Erythroblast (primary cell): ENCODE data around the gene BPIFB6.

Source experiments
- DNase-seq, 2 experiments: peaks; one replicate each; lab custom pipeline; 2025; lab: John Stamatoyannopoulos, UW
- GATA1 ChIP-seq: IDR thresholded peaks from 2 replicates; pipeline ENCODE4 v1.6.1; 2011; ENCODE audit warnings: low read depth, mild to moderate bottlenecking, control low read depth, low read length, moderate library complexity
- POLR2A ChIP-seq: IDR thresholded peaks from 2 replicates; pipeline ENCODE4 v1.6.1; 2011; ENCODE audit warnings: mild to moderate bottlenecking, low read length

BPIFB6 gene

DNA sequence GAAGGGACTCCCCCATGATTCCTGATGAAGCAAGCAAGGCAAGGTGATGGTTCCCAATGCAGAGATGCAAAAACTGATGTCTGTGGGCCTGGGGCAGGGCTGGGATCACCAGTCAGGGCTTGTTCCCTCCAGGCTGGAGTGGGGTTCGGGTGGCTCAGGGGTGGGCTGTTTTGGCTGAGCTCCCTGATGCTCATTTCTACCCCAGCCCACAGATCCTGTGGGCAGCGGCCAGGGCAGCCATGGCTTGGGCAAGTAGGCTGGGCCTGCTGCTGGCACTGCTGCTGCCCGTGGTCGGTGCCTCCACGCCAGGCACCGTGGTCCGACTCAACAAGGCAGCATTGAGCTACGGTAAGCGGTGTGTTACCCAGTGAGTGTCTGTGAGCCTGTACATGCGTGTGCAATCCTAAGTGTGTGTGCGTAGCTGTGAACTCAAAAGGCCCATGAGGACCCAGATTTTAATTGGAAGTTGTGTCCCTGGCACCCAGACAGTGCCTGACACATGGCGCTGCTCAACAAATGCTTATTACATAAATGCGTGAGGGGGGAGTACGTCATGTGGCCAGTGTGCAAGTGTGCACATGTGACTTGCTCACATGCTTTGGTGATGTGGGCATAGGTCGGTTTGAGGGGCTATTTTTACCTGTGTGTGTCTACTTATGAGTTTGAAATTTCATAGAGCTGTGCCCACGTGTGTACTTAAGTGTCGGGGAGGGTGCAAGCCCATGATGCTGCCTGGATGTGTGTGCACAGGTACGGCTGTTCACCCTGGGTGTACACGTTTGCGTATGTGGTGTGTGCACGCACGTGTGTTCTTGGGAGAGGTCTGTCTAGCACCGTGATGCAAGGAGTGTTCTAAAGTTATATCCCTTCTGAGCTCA lies 22.9 kb upstream of the BPIFB6 start:
- TF ChIP-seq POLR2A (no peak), GATA1 (no peak)
- no peak for DNase-seq

DNA sequence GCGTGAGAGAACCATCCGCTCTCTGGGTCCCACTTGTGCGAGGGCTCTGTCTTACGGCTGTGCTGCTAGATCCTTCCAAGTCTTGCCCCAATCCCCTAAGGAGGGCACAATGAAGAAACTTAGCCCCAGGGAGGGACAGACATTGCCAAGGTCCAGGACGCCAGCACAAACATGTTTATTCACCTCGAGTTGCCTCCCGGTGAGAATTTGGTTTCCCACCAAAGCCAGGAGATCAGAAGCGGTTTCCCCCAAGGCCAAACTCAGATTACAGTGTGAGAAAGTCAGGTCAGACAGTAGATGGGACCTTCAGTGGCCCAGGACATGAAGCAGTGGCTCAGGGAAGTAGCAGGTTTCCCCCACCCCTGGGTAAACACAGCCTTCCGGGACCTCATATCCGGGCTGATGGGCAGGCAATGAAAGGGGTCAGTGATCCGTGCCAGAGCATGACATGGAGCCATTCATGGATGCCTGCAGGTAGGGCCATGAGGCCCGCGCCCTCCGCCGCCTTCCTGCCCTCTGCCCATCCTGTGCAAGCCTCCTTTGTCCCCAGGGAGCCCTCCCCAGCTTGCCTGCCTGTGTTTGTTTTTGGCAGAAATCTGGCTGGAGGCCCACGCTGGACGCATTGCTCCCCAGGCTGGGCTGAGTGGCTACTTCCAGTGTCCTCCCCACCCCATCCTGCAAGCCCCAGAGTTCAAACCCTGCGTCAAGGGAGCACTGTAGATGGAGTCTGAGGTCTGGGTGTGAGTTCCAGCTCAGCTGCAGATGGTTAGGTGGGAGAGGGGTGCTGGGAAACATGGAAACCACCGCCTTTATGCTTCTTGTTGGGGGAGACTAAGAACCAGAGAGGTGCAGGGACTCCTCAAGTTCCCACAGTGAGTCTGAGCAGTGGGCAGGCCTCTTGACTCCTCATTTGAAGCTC lies 22.0 kb upstream of the BPIFB6 start:
- no peak for DNase-seq
- TF ChIP-seq POLR2A (no peak), GATA1 (no peak)

DNA sequence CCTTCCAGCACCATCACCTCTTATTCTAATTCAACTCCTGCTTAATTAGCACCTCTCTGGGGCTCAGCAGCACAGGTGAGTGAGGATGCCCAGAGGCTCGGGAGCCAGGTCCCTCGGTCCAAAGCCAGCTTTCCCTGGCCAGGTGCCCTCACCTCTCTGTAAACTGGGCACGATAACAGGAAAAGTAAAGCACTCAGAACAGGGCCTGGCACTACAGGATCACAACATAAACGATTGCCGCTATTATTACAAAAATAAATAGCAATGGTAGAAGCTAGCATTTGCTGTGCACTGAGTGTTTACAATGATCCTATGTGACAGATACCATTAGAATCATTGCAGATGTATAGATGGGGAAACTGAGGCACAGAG lies 21.3 kb upstream of the BPIFB6 start:
- DNase-seq: no peak
- TF ChIP-seq GATA1 (no peak), POLR2A (no peak)

DNA sequence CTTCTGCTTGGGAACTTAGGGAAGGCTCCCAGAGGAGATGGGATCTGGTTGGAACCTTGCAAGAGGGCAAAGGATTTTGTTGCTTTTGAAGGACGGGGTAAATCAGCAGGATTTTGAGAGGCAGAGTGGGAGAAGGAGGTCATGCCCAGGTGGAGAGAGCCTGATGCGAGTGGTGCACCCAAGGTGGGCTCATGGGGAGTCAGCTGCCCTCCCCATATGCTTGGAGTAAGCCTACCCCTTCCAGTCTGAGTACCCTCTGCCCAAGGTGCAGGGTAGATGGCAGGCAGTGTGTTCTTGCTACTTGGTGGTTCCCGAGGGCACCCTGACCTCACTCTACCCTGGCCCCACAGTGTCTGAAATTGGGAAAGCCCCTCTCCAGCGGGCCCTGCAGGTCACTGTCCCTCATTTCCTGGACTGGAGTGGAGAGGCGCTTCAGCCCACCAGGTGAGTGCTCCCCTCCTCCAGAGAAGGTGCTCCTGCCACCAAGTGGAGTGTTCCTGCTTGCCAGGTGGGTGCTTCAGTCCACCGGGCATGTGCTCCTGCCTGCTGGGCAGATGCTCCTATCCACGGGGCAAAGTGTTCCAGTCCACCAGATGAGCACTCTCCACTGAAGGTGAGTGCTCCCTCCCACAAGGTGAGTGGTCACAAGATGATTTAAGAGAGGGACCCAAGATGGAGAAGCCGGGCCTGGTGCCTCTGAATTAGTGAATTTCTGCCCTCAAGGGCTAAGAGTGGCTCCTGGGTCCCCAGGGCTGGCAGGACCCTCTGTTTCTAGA lies 20.6 kb upstream of the BPIFB6 start:
- no peak for TF ChIP-seq POLR2A
- no peak for TF ChIP-seq GATA1

DNA sequence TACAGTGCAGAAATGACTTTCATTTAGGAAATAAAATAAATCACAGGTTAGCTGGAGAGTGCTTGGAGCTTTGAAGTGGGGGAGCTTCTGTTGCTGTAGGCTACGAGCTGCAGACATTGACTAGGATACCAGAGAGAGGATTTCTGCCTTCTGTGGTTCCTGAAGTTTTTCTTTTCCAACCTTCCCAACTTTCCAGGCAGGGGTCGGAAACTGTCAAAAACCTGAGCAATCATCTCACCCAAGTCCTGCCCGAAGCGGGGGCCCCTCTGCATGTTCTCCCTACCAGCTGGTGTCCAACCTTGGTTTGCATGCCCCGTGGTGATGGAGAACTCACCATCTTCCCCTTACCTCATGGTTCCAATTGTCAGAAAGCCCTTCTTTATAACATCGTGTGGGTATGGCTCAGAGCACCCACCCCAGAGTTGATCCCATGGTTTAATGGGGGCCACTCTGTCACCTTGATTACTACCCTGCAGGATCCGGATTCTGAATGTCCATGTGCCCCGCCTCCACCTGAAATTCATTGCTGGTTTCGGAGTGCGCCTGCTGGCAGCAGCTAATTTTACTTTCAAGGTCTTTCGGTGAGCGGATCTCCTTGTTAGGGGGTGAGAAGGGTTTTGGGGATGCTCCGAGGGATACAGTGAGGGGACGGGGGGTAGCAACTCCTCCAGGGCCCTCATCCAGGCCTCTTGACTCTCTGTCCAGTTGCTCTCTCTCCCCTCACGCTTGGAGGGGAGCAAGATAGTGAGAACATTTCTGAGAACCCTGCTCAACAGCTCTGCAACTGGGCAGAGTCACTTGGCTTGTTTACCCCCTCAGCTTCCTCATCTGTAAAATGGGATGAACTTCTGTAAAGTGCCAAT lies 18.9 kb upstream of the BPIFB6 start:
- TF ChIP-seq GATA1 (no peak), POLR2A (no peak)
- DNase-seq: no peak

More for the DNA sequence above, 20.6 kb upstream of the BPIFB6 start:
- DNase-seq: no peak

DNA sequence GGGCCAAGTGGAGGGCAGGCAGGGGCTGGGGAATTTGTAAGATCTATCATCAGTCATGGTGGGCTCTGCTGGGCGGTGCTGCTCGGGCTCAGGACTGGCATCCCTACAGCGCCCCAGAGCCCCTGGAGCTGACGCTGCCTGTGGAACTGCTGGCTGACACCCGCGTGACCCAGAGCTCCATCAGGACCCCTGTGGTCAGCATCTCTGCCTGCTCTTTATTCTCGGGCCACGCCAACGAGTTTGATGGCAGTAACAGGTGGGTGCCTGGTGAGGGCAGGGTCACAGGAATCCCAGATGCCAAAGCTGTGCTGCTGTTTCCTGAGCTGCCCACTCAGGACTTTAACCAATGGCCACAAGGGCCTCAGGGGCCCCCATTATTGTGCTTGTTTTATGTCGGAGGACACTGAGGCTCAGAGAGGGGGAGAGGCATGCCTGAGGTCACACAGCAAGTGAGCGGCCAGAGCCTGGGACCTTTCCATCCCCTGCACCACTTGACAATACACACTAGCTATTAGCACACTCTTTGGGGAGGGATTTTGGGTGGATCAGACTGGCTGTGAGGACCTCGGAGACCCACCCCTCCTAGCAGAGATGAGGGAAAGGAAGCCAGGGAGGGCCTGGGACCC lies 17.6 kb upstream of the BPIFB6 start:
- DNase-seq: no peak

DNA sequence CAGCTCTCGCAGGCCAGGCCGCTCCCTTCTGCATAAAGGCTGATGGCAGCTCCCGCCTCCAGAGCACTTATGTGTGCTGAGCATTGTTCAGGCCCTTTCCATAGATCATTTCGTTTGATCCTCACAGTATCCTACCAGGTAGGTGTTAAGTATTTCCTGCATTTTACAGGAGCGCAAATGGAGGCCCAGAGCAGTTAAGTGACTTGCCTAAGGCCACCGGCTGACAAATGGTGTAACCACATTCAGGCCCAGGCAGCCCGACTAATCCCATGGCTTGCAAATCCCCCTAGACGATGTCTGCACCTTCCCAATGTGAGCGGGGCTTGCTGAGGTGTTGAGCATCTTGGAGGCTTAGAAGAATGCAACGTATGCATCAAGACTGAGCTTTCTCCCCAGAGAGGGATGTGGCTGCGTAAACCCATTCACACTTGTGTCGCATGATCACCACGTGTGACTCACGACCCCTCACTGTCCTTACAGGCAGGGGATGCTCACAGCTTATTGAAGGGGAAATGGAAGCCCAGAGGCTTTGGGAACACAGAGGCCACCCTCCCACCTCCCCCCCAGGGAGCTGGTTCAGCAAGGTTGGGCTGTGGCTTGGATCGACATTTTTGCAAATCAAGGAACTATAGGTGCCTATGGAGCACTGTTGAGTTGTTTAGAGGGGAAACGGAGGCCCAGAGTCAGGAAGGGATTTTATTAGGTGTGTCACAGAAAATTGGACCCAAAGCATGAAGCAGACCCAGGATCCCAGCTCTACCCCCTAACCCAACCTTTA lies 16.9 kb upstream of the BPIFB6 start:
- TF ChIP-seq POLR2A: no peak
- no peak for TF ChIP-seq GATA1
- DNase-seq: no peak

More for the DNA sequence above, 17.6 kb upstream of the BPIFB6 start:
- no peak for TF ChIP-seq GATA1
- TF ChIP-seq POLR2A: no peak

DNA sequence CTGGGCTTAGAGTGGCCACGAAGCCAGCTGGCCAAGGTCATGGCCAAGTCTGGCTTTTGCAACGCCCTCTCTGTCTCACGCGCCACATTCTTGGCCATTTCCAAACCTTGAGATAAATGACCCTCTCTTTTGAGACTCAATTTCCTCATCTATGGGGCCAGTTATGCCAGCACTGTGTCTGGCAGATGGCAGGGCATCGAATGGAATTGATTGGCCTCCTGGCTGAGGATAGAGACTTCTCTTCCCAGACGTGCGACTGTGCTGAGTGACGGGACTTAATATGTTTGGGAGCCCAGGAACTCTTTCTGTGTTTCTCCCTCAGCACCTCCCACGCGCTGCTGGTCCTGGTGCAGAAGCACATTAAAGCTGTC lies 16.3 kb upstream of the BPIFB6 start:
- DNase-seq: no peak
- no peak for TF ChIP-seq GATA1
- no peak for TF ChIP-seq POLR2A

DNA sequence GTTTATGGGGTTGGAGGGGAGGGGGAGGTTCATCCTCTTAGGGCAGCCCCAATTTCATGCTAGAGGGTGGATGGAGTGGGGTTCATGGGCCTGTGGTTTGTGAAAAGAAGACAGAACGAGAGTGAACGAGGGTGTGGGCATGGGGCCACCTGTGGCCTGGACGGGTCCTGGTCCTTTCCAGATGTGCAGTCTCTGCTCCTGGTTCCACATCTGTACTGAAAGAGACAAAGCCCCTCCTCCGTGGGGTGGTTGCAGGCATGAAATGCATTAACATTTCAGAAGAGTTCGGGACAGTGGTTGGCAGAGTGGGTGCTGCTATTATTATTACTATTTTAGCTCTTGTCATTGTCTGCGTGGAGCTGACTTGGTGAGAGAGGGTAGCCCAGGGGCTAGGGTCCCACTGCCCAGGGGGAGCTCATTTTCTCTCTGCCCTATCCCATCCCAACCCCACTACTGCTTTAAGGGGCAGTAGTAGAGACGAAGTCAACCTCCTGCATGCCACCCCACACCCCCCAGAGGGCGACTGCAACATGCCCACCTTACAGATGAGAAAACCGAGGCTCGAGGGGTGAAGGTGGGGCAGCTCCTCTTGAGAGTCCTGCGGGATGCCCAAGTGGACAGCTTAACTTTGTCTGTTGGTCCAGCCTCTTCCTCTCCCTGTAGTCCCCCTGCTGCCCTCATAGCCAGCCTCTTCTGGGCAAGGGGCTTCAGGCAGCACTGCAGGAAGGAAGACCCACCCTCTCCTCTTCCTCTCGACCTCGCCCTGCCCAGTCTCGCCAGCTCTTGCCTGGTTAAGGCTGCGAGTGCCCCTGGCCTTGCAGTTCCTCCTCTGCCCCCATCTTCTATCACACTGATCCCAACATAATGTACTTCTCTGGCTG lies 15.5 kb upstream of the BPIFB6 start:
- TF ChIP-seq GATA1 (no peak), POLR2A (no peak)
- no peak for DNase-seq

DNA sequence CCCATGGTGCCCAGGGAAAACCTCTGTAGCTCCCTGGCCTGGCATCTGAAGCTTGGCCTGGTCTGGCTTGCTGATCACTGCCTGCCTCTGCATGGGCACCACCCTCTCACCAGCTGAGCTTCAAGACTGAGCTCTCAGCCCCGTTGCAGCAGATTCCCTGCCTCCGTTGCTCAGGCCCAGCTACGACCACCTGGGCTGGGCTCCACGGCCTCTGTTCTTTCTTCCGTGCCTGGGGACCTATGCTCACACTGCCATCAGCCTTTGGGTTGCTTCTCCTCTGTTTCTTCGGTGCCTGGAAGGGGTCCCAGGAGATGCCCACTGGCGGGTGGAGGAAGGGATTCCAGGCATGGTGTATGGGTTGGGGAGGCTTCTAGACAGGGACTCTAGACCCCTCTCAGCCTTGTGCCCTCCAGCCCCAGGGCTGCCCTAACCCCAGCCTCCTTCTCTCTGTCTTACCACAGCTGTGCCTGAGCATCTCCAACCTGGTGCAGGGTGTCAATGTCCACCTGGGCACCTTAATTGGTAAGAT lies 14.8 kb upstream of the BPIFB6 start:
- TF ChIP-seq POLR2A (no peak), GATA1 (no peak)
- no peak for DNase-seq
